NCI-H1048 (cell line): ENCODE measurements around the gene ADAM21.
"Not testable (repeated sequence)": the region's sequence is repeated elsewhere in the genome, so short reads cannot be mapped to it uniquely, and the experiment has no call there.

Experiments
- DNase-seq: peaks from one replicate; lab custom pipeline; 2025; lab: John Stamatoyannopoulos, UW

ADAM21 gene

GRCh38 chr14:70451874-70452273 is at the start of gene ADAM21:
Gene ADAM21 (plus strand): TSS chr14:70452174. CDS start chr14:70457500, 5,326 bp downstream.
- DNase-seq, result no peak

DNA sequence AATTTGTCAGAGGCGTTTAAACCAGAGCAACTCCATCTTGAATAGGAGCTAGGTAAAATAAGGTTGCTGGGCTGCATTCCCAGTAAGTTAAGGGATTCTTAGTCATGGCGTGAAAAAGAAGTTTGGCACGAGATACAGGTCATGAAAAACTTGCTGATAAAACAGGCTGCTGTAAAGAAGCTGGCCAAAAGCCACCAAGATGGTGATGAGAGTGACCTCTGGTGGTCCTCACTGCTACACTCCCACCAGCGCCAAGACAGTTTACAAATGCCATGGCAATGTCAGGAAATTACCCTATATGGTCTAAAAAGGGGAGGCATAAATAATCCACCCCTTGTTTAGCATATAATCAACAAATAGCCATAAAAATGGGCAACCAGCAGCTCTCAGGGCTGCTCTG is 48.6 kb upstream of the ADAM21 start:
- DNase-seq, result not testable (repeated sequence)

DNA sequence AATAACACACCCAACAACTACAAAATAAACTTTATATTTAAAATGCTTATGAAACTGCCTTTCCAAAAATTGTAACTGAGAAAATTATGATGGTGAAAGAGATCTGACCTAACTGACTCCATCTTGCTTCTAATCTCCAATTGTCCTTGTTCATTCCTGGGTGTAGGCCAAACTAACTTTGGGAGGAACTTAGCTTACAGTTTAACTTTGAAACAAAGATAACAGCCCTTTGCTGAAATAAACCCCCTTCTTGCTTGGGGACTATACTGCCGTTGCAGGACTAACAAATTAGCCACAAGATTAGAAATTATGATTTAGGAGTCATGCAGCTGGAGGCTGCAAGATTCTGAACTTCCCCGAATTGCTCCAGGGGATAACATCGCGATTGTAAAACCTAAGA is 45.8 kb upstream of the ADAM21 start:
- not testable (repeated sequence) for DNase-seq

GRCh38 chr14:70407621-70408020 is 44.4 kb upstream of the ADAM21 start:
- no peak for DNase-seq

- DNase-seq, result no peak
Measured at GRCh38 chr14:70415788-70416187, 36.2 kb upstream of the ADAM21 start.

- DNase-seq, result no peak
Measured at GRCh38 chr14:70416338-70416724, 35.6 kb upstream of the ADAM21 start.

GRCh38 chr14:70416725-70417349 is 35.1 kb upstream of the ADAM21 start, which contains the start of gene SYNJ2BP:
Gene SYNJ2BP (minus strand): TSS chr14:70417090. CDS start chr14:70416963, 127 bp downstream.
- DNase-seq, result peak; percentile 28

GRCh38 chr14:70419270-70419931 is 32.6 kb upstream of the ADAM21 start:
- not testable (repeated sequence) for DNase-seq

GRCh38 chr14:70422538-70422937 is 29.4 kb upstream of the ADAM21 start:
- DNase-seq, result no peak

DNA sequence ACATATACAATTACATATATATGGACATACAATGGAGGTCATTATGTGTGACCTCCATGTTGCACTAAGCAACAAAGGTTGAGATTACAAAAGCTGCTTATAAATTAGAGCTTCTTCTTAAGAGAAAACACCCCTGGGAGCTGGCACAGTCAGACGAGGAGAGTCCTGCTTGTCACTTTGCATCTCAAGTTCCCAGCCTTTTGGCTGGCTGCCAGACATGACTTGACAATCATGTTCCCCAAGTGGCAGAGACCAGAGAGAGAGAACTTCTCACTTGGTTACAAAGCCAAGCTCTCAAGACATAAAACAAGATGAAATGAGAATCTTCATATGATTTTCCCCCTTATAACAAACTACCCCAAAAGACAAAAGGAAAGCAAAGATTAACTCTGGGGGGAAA is 26.6 kb upstream of the ADAM21 start:
- no peak for DNase-seq

- DNase-seq, result not testable (repeated sequence)
Measured at GRCh38 chr14:70426555-70426954, 25.4 kb upstream of the ADAM21 start.

GRCh38 chr14:70436867-70437266 is 15.1 kb upstream of the ADAM21 start:
- no peak for DNase-seq

GRCh38 chr14:70441641-70442040 is 10.3 kb upstream of the ADAM21 start:
- DNase-seq, result no peak

DNA sequence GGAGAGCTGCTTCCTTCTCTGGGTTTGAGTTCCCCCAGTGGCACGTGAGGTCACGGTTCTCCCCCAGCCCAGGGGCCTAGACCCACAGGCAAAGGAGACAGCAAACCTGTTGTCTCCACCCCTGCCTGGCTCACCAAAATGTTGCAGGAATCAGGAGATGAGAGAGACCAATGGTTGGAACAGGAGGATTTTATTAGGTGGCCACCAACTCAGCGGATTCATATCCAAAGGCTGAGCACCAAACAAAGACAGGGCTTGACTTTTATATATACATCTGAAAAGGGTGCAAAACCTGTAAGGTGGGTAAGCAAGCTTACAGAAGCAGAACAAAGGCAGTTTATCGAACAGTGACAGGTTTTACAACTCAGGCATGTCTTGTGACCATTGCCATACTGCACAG is 9.2 kb upstream of the ADAM21 start:
- no peak for DNase-seq

- no peak for DNase-seq
Measured at GRCh38 chr14:70448633-70449340, 3.2 kb upstream of the ADAM21 start.

DNA sequence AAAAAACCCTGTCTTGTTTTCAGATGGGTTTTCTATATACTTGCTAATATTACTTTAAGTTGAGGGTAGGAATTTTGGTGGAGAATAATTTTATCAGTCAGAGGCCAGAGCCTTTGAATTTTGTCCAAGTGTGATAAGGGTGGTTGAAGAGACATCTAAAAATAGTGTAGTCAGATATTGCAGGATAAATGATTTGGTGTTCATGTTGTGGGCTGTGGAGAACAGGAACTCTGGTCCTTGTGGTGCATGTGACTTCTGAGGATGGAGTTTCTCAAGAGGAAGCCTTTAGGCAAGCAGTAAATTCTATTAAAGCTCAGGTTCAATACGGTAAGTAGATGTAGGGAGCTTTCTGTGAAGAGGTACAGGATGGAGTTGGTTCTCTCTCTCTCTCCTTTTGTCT is 2.8 kb downstream of the ADAM21 start:
- DNase-seq, result no peak

- no peak for DNase-seq
Measured at GRCh38 chr14:70468731-70469130, 16.8 kb downstream of the ADAM21 start.

DNA sequence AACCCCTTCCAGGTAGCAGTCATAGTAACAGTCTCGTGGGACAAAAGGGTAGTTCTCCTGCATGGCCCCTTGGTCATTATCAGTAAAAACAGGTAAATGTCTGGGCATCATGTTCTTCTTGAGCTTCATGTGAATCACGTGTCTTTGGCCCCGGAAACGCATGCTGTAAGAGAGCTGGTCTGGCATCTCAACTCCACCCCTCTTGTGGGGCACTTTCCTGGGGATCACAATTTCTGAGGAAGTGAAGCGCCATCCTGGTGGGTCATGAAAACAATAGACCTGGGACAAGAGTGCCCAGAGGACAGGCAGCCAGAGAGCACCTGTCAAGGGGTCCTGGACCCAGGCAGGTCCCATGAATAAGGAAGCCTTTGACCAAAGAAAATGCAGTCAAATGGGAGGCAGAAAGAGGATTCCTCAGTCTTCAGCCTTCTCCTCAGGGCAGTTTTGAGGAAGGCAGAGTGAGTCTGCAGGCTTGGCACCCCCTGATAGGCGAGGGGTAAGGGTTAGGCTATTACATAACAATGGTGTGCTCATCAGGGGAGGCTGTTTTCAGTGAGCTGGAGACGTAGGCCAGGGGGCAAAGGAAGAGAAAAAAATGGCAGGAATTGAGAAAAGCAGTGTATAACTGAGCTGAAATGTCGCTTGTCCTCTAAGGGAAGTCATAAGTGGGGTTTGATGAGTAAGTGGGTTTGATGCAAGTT is 19.0 kb downstream of the ADAM21 start:
- not testable (repeated sequence) for DNase-seq

DNA sequence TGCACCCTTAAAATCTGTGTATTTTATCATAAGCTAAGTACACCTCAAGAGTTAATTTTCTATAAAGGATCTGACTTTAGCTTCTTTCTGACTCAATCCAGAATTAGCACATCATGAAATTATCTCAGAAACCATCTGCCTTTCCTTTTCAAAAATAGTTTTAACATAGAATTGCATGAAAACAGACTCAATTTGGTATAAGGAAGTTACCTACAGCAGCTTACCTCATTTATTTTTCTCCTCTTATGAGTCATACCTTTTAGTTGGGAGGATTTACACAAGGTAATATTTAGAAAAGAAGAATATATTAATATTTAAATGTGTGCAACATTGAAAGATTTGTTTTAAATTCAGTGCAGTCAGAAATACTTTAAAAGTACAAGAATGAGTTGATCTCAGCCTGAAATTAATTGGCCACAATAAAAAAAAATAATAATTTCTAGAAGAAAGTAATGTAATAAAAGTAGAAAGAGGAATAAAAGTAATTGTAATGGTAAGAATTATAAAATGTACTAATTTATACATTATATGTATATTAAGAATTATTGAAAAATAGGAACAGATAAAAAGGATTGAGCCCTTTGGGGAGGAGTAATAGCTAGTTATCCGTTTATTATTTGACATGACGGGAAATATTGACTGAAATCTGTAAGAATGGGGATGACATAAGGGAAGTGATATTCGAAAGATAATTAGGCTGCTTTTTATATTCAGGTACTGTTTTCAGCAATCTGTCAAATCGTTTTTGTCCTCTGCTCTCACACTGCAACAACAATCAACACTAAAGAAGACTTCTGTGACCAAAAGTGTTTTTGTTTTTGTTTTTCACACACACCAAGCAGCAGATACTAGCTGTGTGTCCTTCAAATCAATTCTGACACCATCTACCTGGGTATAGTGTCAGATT is 20.5 kb downstream of the ADAM21 start:
- no peak for DNase-seq

DNA sequence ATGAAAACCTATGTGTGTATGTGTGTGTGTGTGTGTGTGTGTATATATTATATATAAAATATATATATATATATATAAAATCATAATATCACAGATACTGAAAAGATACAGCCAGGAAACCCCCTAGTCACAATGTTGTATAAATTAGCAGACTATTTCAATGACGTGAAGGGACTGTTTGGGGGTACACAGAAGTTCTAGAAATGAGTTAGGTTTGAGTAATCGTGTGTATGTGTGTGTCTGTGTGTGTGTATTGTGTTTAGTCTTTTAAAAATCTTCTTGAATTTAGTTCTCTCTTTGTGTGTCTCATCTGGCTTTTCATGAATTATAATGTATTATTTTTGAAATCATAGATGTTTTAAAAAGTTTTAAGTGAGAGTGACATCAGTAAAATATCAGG is 21.9 kb downstream of the ADAM21 start:
- DNase-seq, result no peak

GRCh38 chr14:70475459-70475858 is 23.5 kb downstream of the ADAM21 start:
- not testable (repeated sequence) for DNase-seq
